Measurements from ENCODE around the gene IP6K1.
"Not testable (repeated sequence)": the region's sequence is repeated elsewhere in the genome, so short reads cannot be mapped to it uniquely, and the experiment has no call there.

Gene IP6K1

DNA sequence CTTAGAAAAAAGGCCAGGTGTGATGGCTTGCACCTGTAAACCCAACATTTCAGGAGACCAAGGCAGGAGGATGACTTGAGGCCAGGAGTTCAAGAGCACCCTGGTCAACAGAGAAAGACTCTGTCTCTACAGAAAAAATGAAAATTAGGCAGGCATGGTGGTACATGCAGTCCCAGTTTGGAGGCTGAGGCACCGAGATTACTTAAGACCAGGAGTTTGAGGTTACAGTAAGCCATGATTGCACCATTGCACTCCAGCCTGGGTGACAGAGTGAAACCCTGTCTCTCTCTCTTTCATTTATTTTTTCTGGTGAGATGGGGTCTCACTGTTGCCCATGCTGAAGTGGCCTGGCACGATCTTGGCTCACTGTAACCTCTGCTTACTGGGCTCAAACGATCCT is 24.7 kb downstream of the IP6K1 start:
- H3K36me3 Mint-ChIP-seq (ENCODE audit: low read depth) = peaks cover 7% of the 10 kb centered on the region
- no peaks in the 10 kb centered on the region for H3K4me1 Mint-ChIP-seq (ENCODE audit: low read depth)
- no peak overlapping the region for H3K4me3 Mint-ChIP-seq
- no peaks in the 10 kb centered on the region for H3K9me3 Mint-ChIP-seq
- H3K27me3 Mint-ChIP-seq (ENCODE audit: low read depth) = no peaks in the 10 kb centered on the region
- H3K27ac Mint-ChIP-seq = no peak overlapping the region

- Mint-ChIP-seq H3K36me3 (ENCODE audit: low read depth) (peaks cover 2% of the 10 kb centered on the region), H3K27ac (no peak overlapping the region), H3K4me3 (no peak overlapping the region), H3K27me3 (ENCODE audit: low read depth) (no peaks in the 10 kb centered on the region), H3K9me3 (no peaks in the 10 kb centered on the region), H3K4me1 (ENCODE audit: low read depth) (no peaks in the 10 kb centered on the region)
These were observed 27.1 kb downstream of the IP6K1 start for GRCh38 chr3:49759226-49759625.

GRCh38 chr3:49757197-49757596 is 29.1 kb downstream of the IP6K1 start:
- H3K9me3 Mint-ChIP-seq = no peaks in the 10 kb centered on the region
- H3K27me3 Mint-ChIP-seq (ENCODE audit: low read depth) = no peaks in the 10 kb centered on the region
- H3K36me3 Mint-ChIP-seq (ENCODE audit: low read depth) = no peaks in the 10 kb centered on the region
- H3K27ac Mint-ChIP-seq = no peak overlapping the region
- no peak overlapping the region for H3K4me3 Mint-ChIP-seq
- peaks cover 6% of the 10 kb centered on the region for H3K4me1 Mint-ChIP-seq (ENCODE audit: low read depth)

GRCh38 chr3:49756036-49756435 is 30.3 kb downstream of the IP6K1 start:
- no peaks in the 10 kb centered on the region for H3K9me3 Mint-ChIP-seq
- no peaks in the 10 kb centered on the region for H3K36me3 Mint-ChIP-seq (ENCODE audit: low read depth)
- H3K27me3 Mint-ChIP-seq (ENCODE audit: low read depth) = no peaks in the 10 kb centered on the region
- H3K4me1 Mint-ChIP-seq (ENCODE audit: low read depth) = peaks cover 6% of the 10 kb centered on the region
- H3K27ac Mint-ChIP-seq = no peak overlapping the region
- H3K4me3 Mint-ChIP-seq = no peak overlapping the region

DNA sequence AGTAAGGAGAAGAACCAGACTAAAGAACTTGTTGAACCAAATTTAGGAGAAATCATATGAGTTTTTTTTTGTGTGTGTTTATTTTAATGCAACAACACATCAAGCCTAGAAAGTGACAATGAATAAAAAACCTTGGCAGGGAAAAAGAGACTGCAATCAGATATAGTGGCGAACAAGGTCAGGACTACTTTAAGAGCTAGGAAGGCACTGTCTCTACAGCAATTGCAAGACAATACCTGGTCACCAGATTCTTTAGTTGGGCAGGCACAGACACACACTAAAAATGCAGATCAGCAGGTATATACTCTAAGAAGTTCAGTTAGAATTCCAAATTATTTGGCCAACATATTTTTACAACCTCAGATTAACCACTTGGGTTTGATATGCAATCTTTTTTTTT is 31.8 kb downstream of the IP6K1 start:
- Mint-ChIP-seq H3K9me3 (no peaks in the 10 kb centered on the region), H3K27ac (no peak overlapping the region), H3K4me3 (no peak overlapping the region), H3K27me3 (ENCODE audit: low read depth) (no peaks in the 10 kb centered on the region), H3K36me3 (ENCODE audit: low read depth) (no peaks in the 10 kb centered on the region), H3K4me1 (ENCODE audit: low read depth) (peaks cover 6% of the 10 kb centered on the region)

GRCh38 chr3:49751501-49751900 is 34.8 kb downstream of the IP6K1 start:
- Mint-ChIP-seq H3K27me3 (ENCODE audit: low read depth) (no peaks in the 10 kb centered on the region), H3K27ac (no peak overlapping the region), H3K9me3 (no peaks in the 10 kb centered on the region), H3K4me3 (no peak overlapping the region), H3K36me3 (ENCODE audit: low read depth) (peaks cover 9% of the 10 kb centered on the region), H3K4me1 (ENCODE audit: low read depth) (peaks cover 8% of the 10 kb centered on the region)

DNA sequence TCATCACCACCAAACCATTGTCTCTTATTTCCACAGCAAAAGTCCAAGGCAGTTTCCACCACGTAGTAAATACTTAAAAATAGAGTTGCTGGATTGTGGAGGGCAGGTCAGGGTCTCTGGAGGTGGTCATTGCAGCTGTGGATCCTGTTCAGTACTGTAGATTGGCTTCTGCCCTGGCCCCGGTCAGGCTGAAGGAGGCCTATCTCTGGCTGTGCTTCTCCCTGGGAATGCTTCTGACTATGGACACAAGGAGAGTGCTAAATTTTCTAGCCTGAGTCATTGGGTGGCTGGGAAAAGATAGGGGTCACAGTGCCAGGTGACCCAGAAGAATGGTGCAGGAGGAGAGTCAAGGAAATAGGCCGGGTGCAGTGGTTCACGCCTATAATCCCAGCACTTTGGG is 36.3 kb downstream of the IP6K1 start:
- Mint-ChIP-seq H3K4me1 (ENCODE audit: low read depth) (peaks cover 8% of the 10 kb centered on the region), H3K9me3 (no peaks in the 10 kb centered on the region), H3K4me3 (no peak overlapping the region), H3K27me3 (ENCODE audit: low read depth) (no peaks in the 10 kb centered on the region), H3K27ac (no peak overlapping the region), H3K36me3 (ENCODE audit: low read depth) (peaks cover 10% of the 10 kb centered on the region)

- not testable (repeated sequence) for H3K9me3 Mint-ChIP-seq; H3K27ac Mint-ChIP-seq; H3K4me3 Mint-ChIP-seq; H3K4me1 Mint-ChIP-seq (ENCODE audit: low read depth); H3K27me3 Mint-ChIP-seq (ENCODE audit: low read depth)
- peaks cover 15% of the 10 kb centered on the region for H3K36me3 Mint-ChIP-seq (ENCODE audit: low read depth)
These were observed 37.5 kb downstream of the IP6K1 start for GRCh38 chr3:49748874-49749273.

- Mint-ChIP-seq H3K4me1 (ENCODE audit: low read depth) (peaks cover 3% of the 10 kb centered on the region), H3K27ac (no peak overlapping the region), H3K9me3 (no peaks in the 10 kb centered on the region), H3K4me3 (no peak overlapping the region), H3K27me3 (ENCODE audit: low read depth) (no peaks in the 10 kb centered on the region), H3K36me3 (ENCODE audit: low read depth) (peaks cover 15% of the 10 kb centered on the region)
These were observed 38.4 kb downstream of the IP6K1 start for GRCh38 chr3:49747792-49748480.

DNA sequence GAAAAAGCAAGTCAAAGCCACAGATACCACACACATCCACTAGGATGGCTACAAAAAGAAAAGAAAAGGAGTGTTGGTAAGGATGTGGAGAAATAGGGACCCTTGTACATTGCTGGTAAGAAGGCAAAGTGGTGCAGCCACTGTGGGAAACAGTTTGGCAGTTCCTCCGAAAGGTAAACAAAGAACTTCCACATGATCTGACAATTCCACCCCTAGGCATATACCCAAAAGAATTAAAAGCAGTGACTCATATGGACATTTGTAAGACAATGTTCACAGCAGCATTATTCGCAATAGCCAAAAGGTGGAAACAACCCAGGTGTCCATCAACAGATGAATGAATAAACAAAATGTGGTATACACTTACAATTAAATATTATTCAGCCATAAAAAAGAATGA is 40.4 kb downstream of the IP6K1 start:
- peaks cover 15% of the 10 kb centered on the region for H3K36me3 Mint-ChIP-seq (ENCODE audit: low read depth)
- H3K9me3 Mint-ChIP-seq = no peaks in the 10 kb centered on the region
- H3K4me3 Mint-ChIP-seq = no peak overlapping the region
- no peak overlapping the region for H3K27ac Mint-ChIP-seq
- H3K27me3 Mint-ChIP-seq (ENCODE audit: low read depth) = no peaks in the 10 kb centered on the region
- peaks cover 3% of the 10 kb centered on the region for H3K4me1 Mint-ChIP-seq (ENCODE audit: low read depth)

GRCh38 chr3:49740427-49740826 is 45.9 kb downstream of the IP6K1 start:
- H3K36me3 Mint-ChIP-seq (ENCODE audit: low read depth) = peaks cover 28% of the 10 kb centered on the region
- peaks cover 5% of the 10 kb centered on the region for H3K4me1 Mint-ChIP-seq (ENCODE audit: low read depth)
- no peak overlapping the region for H3K27ac Mint-ChIP-seq

DNA sequence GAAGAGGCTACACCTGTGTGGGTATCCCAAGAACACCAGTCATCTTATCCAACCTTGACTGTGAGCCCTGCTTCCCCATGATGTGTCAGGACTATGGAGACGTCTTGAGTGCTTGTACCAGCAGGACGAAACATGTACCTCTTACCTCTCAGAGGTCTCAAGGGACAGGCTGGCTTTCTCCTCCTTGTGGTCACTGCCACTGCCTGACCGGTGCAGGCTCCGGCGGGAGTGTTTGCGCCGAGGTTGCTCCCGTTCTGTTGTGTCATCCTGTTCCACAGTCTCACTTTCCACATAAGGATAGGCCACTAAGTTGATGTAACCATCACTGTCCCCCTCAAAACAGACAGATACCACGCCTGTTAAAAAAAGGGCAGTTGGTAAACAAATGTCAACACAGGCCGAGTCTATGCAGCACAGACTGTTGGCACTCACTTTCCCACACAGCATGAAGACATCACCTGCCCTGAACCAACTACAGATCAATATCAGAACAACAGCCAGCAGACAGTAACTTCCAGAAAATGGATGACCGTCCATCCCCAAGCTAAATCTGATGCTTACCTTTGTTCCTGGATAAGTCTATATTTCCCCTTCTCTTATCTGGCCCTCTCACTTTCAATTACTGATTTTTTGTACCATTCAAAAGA is 48.2 kb downstream of the IP6K1 start:
- Mint-ChIP-seq H3K9me3 (no peaks in the 10 kb centered on the region), H3K36me3 (ENCODE audit: low read depth) (peaks cover 24% of the 10 kb centered on the region), H3K4me3 (no peak overlapping the region), H3K4me1 (ENCODE audit: low read depth) (peaks cover 4% of the 10 kb centered on the region), H3K27ac (no peak overlapping the region), H3K27me3 (ENCODE audit: low read depth) (no peaks in the 10 kb centered on the region)

More at GRCh38 chr3:49740427-49740826, 45.9 kb downstream of the IP6K1 start:
- H3K4me3 Mint-ChIP-seq = no peak overlapping the region
- no peaks in the 10 kb centered on the region for H3K9me3 Mint-ChIP-seq
- H3K27me3 Mint-ChIP-seq (ENCODE audit: low read depth) = no peaks in the 10 kb centered on the region

- no peaks in the 10 kb centered on the region for H3K27me3 Mint-ChIP-seq (ENCODE audit: low read depth)
- no peaks in the 10 kb centered on the region for H3K9me3 Mint-ChIP-seq
- H3K36me3 Mint-ChIP-seq (ENCODE audit: low read depth) = peaks cover 31% of the 10 kb centered on the region
- no peak overlapping the region for H3K4me3 Mint-ChIP-seq
- H3K27ac Mint-ChIP-seq = no peak overlapping the region
- H3K4me1 Mint-ChIP-seq (ENCODE audit: low read depth) = peaks cover 4% of the 10 kb centered on the region
These were observed 51.6 kb downstream of the IP6K1 start for GRCh38 chr3:49734752-49735151.

DNA sequence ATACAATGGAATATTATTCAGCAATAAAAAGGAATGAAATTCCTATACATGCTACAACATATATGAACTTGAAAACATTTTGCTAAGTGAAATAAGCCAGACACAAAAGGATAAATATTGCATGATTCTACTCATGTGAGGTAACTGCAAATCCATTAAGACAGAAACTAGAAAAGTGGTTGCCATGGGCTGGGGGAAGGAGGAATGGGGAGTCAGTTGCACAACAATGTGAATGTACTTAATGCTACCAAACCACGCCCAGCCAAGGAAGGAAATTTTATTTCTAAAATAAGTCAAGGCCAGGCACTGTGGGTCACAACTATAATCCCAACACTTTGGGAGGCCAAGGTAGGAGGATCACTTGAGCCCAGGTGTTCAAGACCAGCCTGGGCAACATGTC is 52.8 kb downstream of the IP6K1 start:
- H3K4me1 Mint-ChIP-seq (ENCODE audit: low read depth) = peaks cover under 1% of the 10 kb centered on the region
- H3K36me3 Mint-ChIP-seq (ENCODE audit: low read depth) = peaks cover 28% of the 10 kb centered on the region
- no peak overlapping the region for H3K27ac Mint-ChIP-seq

GRCh38 chr3:49732597-49732996 is 53.7 kb downstream of the IP6K1 start:
- H3K27ac Mint-ChIP-seq = no peak overlapping the region
- H3K4me3 Mint-ChIP-seq = no peak overlapping the region
- no peaks in the 10 kb centered on the region for H3K27me3 Mint-ChIP-seq (ENCODE audit: low read depth)
- H3K9me3 Mint-ChIP-seq = no peaks in the 10 kb centered on the region
- H3K4me1 Mint-ChIP-seq (ENCODE audit: low read depth) = no peaks in the 10 kb centered on the region
- peaks cover 25% of the 10 kb centered on the region for H3K36me3 Mint-ChIP-seq (ENCODE audit: low read depth)

More for the DNA sequence above, 52.8 kb downstream of the IP6K1 start:
- Mint-ChIP-seq H3K27me3 (ENCODE audit: low read depth) (no peaks in the 10 kb centered on the region), H3K9me3 (no peaks in the 10 kb centered on the region), H3K4me3 (no peak overlapping the region)
